Retinal pigment epithelial cell (primary cell): ENCODE results near the gene C11orf16.
"Not testable (repeated sequence)": the region's sequence is repeated elsewhere in the genome, so short reads cannot be mapped to it uniquely, and the experiment has no call there.

Experiments
- DNase-seq: peaks from one replicate; pipeline ENCODE4 v3.0.0-alpha.2; 2010; ENCODE audit warnings: low read depth
- H3K4me3 ChIP-seq: 2 replicates; pipeline ENCODE4 v1.5.1; 2011; ENCODE audit warnings: mild to moderate bottlenecking, low read length, control low read depth, moderate library complexity
- TF ChIP-seq, protein P1 (sequence below): conservative IDR thresholded peaks from 2 replicates; pipeline ENCODE4 v1.5.1; 2011; ENCODE audit warnings: low read depth, low read length, control low read depth, inconsistent platforms

Gene C11orf16, protein sequence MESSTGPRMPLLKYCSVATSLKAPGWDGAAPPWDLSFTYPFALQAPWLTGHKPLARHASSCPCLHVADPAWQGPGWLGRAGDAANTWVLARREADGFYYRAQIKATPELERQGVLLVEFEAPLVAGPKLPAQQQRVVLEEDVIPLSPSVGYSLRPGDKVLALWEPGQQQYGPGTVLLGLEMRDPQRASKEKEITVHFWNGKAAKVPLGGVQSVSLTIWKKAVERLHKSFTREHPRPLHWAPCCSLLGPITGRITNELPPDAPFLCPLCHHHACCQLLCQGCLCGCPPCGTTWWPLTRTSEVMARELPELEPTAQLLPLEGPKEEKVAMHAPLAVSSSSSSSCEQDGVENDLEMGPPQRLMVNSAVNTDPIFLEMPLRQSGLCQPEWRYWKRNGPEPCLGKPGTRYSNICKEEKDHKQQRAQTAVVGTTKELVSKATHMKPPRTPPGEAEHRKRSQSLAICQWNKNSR

DNA sequence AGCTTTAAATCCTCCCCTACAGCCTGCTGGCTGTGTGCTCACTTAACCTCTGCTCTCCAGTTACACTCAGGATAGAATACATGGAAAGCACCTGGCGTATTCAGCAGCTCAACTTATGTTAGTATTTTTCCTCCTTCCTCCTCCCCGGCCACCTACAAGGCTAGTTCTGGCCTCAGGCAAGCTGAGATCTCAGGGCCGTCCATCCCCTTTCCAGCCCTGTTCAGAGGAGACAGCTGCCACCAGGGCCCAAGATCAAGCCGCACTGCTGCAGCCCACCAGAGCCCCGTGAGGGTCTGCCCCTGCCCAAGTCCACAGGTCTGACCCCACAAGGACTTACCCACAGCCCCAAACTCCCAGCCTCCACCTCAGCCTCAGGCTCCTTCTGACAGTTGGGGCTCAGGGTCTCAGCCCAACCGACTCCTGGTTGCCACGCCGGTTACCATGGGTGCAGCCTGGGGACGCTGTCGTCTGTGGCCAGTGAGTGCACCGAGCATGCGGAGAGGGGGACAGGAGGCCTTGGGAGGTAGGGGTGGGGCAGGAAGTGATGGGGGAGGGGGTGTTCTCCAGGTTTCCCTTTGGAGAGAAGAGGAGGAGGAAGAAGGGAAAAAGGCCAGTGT lies at the start of gene C11orf16:
C11orf16 (minus strand) TSS at position 384 of the 617 bp plus-strand sequence. CDS start 639 bp downstream, outside the sequence.
- DNase-seq: no peak
- TF ChIP-seq, protein P1, sequence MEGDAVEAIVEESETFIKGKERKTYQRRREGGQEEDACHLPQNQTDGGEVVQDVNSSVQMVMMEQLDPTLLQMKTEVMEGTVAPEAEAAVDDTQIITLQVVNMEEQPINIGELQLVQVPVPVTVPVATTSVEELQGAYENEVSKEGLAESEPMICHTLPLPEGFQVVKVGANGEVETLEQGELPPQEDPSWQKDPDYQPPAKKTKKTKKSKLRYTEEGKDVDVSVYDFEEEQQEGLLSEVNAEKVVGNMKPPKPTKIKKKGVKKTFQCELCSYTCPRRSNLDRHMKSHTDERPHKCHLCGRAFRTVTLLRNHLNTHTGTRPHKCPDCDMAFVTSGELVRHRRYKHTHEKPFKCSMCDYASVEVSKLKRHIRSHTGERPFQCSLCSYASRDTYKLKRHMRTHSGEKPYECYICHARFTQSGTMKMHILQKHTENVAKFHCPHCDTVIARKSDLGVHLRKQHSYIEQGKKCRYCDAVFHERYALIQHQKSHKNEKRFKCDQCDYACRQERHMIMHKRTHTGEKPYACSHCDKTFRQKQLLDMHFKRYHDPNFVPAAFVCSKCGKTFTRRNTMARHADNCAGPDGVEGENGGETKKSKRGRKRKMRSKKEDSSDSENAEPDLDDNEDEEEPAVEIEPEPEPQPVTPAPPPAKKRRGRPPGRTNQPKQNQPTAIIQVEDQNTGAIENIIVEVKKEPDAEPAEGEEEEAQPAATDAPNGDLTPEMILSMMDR: no peak
- no peak within 1 kb of the TSS for H3K4me3 ChIP-seq

DNA sequence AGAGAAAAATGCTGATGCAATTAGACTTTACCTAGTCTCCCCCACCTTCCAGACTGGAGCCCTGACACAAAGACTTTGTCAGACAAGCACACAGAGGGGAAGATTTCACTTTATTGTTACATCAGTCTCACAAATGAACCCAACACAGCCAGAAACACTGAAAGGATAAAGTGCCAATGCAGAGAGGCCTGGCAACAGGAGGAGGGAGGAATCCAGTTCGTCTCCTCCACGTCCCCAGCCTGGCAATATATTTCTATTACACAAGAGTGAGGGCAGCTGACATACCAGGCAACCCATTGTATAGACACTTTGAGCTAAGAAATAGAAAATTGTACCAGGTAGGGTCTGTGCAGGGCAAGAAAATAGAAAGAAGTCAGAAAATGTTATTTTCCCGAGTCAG lies 47.7 kb upstream of the C11orf16 start:
- H3K4me3 ChIP-seq: no peak overlapping the region
- TF ChIP-seq, protein P1: no peak
- DNase-seq: no peak

DNA sequence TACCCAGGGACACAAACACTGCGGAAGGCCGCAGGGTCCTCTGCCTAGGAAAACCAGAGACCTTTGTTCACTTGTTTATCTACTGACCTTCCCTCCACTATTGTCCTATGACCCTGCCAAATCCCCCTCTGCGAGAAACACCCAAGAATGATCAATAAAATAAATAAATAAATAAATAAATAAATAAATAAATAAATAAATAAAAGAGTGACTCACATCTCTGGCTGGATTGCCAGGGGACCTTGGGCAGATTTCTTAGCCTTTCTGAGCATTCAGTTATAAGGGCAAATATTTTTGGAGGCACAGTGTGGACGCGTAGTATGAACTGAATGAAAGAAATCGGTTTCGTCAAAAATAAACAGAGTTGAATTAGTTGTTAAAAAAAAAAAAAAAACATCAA lies 46.6 kb upstream of the C11orf16 start:
- not testable (repeated sequence) for DNase-seq, H3K4me3 ChIP-seq

DNA sequence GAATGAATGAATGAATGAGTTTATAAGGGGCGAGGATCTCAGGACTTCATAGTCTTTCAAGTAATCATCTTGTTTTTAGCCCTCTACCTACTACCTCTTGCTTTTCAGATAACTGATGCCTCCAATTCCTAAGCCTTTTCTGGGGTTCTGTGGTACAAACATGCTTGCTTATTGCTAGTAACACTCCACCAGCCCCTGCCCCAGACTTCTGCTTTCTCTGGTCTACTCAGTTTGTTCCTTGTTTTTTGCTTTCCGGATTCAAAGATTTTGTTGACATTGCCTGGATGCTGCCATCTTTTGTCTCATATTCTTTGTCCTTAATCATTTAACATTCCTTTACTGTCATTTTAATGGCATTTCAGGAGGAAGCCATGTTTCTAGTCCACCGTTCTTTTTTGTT lies 40.4 kb upstream of the C11orf16 start:
- DNase-seq: no peak
- TF ChIP-seq, protein P1: no peak
- no peak overlapping the region for H3K4me3 ChIP-seq

DNA sequence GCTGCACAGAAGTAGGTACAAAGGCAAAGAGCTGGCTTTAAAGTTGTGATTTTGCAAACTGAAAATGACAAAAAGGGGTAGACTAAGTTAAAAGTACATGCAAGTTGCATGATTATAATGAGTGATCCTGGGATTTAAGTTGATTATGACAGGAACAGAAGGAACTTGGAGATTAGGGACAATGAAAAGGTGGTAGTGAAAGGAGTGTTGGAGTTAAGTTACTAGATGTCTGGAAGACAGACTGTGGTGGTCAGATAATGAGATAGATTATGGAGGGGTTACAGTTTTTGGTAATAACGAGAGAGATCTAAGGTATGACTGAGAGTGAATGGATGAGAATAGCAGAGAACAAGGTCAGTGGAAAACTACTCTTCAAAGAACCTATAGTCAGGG lies 39.2 kb upstream of the C11orf16 start:
- DNase-seq: no peak
- H3K4me3 ChIP-seq: no peak overlapping the region
- TF ChIP-seq, protein P1: no peak

DNA sequence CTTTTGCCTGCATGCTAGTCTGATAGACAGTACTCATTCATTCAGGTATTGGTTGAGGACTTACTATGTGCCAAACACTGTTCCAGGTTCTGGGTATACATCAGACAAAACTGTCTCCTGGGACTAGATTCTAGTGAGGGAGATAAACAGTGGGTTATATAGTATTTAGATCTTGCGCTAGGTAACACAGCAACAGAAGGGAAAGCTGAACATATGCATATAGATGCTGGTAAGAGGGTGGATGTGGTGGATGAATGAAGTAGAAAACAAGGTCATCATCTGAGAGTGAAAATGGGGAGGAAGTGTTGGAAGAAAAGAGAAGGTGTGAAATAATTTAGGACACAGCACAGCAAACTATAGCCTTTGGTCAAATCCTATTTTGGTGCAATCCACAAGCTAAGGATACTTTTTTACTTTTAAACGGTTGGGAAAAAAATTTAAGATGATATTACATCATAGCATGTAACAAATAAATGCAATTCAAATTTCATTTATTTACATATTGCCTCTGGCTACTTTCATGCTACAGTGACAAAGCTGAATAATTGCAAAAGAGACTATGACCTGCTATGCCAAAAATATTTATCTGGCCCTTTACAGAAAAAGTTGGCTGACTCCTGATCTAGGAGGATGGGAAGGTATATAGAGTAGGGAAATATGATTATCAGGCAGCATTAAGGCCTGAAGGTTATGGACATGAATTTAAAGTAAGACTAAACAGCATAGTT lies 38.6 kb upstream of the C11orf16 start:
- TF ChIP-seq, protein P1: no peak
- no peak for DNase-seq

DNA sequence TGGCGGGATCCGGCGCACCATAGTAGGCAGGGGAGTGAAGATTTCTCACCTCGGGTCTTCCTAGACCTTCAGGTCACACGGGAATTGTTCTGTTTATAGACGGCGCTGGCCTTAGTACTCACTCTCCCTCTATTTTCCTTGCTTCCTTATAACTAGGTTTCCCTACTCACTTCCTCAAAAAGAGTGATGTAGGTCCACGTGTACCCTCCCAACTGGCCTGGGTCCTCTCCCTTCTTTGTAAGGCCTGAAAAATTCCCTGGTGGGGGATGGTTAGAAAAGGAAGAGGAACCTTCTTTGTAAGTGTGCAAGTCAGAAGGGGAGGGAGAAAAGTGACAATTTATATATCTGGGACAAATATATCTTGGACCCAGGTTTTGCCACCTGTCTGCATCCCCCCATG lies 34.4 kb upstream of the C11orf16 start:
- TF ChIP-seq, protein P1: no peak
- H3K4me3 ChIP-seq: no peak overlapping the region
- DNase-seq: no peak

More for the DNA sequence above, 38.6 kb upstream of the C11orf16 start:
- no peak overlapping the region for H3K4me3 ChIP-seq
